ENCODE results near the gene NHEJ1.
A peak's percentile ranks its signal among the peaks of the same experiment; 100 is the strongest.

The NHEJ1 gene

GRCh38 chr2:219094171-219094570, 66.4 kb downstream of the NHEJ1 start:
- Mint-ChIP-seq H3K4me3 (no peak overlapping the region), H3K36me3 (ENCODE audit: insufficient read depth) (no peaks in the 10 kb centered on the region), H3K27ac (no peak overlapping the region), H3K9me3 (no peaks in the 10 kb centered on the region), H3K27me3 (no peaks in the 10 kb centered on the region), H3K4me1 (ENCODE audit: low read depth in 2 of 2) (peaks cover 0 to 3% of the 10 kb centered on the region in 2 donors)
- no peak for DNase-seq
- no peak for ATAC-seq (replicated peaks)

- DNase-seq (no peak), ATAC-seq (replicated peaks) (no peak)
- Mint-ChIP-seq H3K4me3 (no peak overlapping the region), H3K27me3 (no peaks in the 10 kb centered on the region), H3K36me3 (ENCODE audit: insufficient read depth) (peaks cover 2% of the 10 kb centered on the region), H3K9me3 (no peaks in the 10 kb centered on the region), H3K4me1 (ENCODE audit: low read depth in 2 of 2) (peaks cover under 1 to 14% of the 10 kb centered on the region in 2 donors), H3K27ac (no peak overlapping the region)
Observed at GRCh38 chr2:219090436-219091299, 69.9 kb downstream of the NHEJ1 start.

GRCh38 chr2:219089330-219089729, 71.3 kb downstream of the NHEJ1 start:
- Mint-ChIP-seq H3K4me3 (no peak overlapping the region), H3K36me3 (ENCODE audit: insufficient read depth) (peaks cover 2% of the 10 kb centered on the region), H3K4me1 (ENCODE audit: low read depth in 2 of 2) (peaks cover 10 to 19% of the 10 kb centered on the region in 2 donors), H3K27me3 (no peaks in the 10 kb centered on the region), H3K9me3 (no peaks in the 10 kb centered on the region), H3K27ac (no peak overlapping the region)
- ATAC-seq (replicated peaks), result no peak
- DNase-seq, result no peak

GRCh38 chr2:219087848-219088247, 72.8 kb downstream of the NHEJ1 start:
- ATAC-seq (replicated peaks) (no peak), DNase-seq (no peak)
- H3K27ac Mint-ChIP-seq, result no peak overlapping the region
- no peak overlapping the region for H3K4me3 Mint-ChIP-seq
- no peaks in the 10 kb centered on the region for H3K9me3 Mint-ChIP-seq
- H3K4me1 Mint-ChIP-seq (ENCODE audit: low read depth in 2 of 2), result peaks cover 10 to 19% of the 10 kb centered on the region in 2 donors
- H3K27me3 Mint-ChIP-seq, result no peaks in the 10 kb centered on the region
- peaks cover 2% of the 10 kb centered on the region for H3K36me3 Mint-ChIP-seq (ENCODE audit: insufficient read depth)

GRCh38 chr2:219087361-219087760, 73.3 kb downstream of the NHEJ1 start:
- Mint-ChIP-seq H3K9me3 (no peaks in the 10 kb centered on the region), H3K27me3 (no peaks in the 10 kb centered on the region), H3K4me3 (no peak overlapping the region), H3K36me3 (ENCODE audit: insufficient read depth) (peaks cover 2% of the 10 kb centered on the region), H3K4me1 (ENCODE audit: low read depth in 2 of 2) (peaks cover 10 to 19% of the 10 kb centered on the region in 2 donors), H3K27ac (peak overlapping the region in 1 of 2 donors; percentile 8)
- DNase-seq (no peak), ATAC-seq (replicated peaks) (no peak)

GRCh38 chr2:219086196-219086595, 74.4 kb downstream of the NHEJ1 start:
- Mint-ChIP-seq H3K27me3 (no peaks in the 10 kb centered on the region), H3K27ac (peak overlapping the region in 1 of 2 donors; percentile 8), H3K9me3 (no peaks in the 10 kb centered on the region), H3K36me3 (ENCODE audit: insufficient read depth) (peaks cover 2% of the 10 kb centered on the region), H3K4me1 (ENCODE audit: low read depth in 2 of 2) (peaks cover 10 to 19% of the 10 kb centered on the region in 2 donors), H3K4me3 (no peak overlapping the region)
- DNase-seq (no peak), ATAC-seq (replicated peaks) (no peak)

GRCh38 chr2:219084791-219085190, 75.8 kb downstream of the NHEJ1 start:
- peaks cover 2% of the 10 kb centered on the region for H3K36me3 Mint-ChIP-seq (ENCODE audit: insufficient read depth)
- ATAC-seq (replicated peaks) (no peak), DNase-seq (no peak)
- H3K4me3 Mint-ChIP-seq, result no peak overlapping the region
- no peak overlapping the region for H3K27ac Mint-ChIP-seq
- H3K9me3 Mint-ChIP-seq, result no peaks in the 10 kb centered on the region
- peaks cover 10 to 16% of the 10 kb centered on the region in 2 donors for H3K4me1 Mint-ChIP-seq (ENCODE audit: low read depth in 2 of 2)
- no peaks in the 10 kb centered on the region for H3K27me3 Mint-ChIP-seq

- no peaks in the 10 kb centered on the region for H3K27me3 Mint-ChIP-seq
- DNase-seq, result no peak
- H3K36me3 Mint-ChIP-seq (ENCODE audit: insufficient read depth), result peaks cover 3% of the 10 kb centered on the region
- peak overlapping the region in 1 of 2 donors; percentile 2 for H3K27ac Mint-ChIP-seq
- no peaks in the 10 kb centered on the region for H3K9me3 Mint-ChIP-seq
- peaks cover 10 to 15% of the 10 kb centered on the region in 2 donors for H3K4me1 Mint-ChIP-seq (ENCODE audit: low read depth in 2 of 2)
- no peak for ATAC-seq (replicated peaks)
- no peak overlapping the region for H3K4me3 Mint-ChIP-seq
Observed at GRCh38 chr2:219082332-219082958, 78.2 kb downstream of the NHEJ1 start.

GRCh38 chr2:219081701-219082331, 78.8 kb downstream of the NHEJ1 start:
- Mint-ChIP-seq H3K27ac (peak overlapping the region in 1 of 2 donors; percentile 2), H3K27me3 (no peaks in the 10 kb centered on the region), H3K4me1 (ENCODE audit: low read depth in 2 of 2) (peaks cover 10 to 11% of the 10 kb centered on the region in 2 donors), H3K9me3 (no peaks in the 10 kb centered on the region), H3K36me3 (ENCODE audit: insufficient read depth) (peaks cover 9% of the 10 kb centered on the region), H3K4me3 (no peak overlapping the region)
- DNase-seq (no peak), ATAC-seq (replicated peaks) (no peak)

GRCh38 chr2:219081096-219081495, 79.5 kb downstream of the NHEJ1 start:
- peaks cover 11% of the 10 kb centered on the region for H3K36me3 Mint-ChIP-seq (ENCODE audit: insufficient read depth)
- no peak overlapping the region for H3K27ac Mint-ChIP-seq
- no peak overlapping the region for H3K4me3 Mint-ChIP-seq
- H3K4me1 Mint-ChIP-seq (ENCODE audit: low read depth in 2 of 2), result peaks cover 5 to 10% of the 10 kb centered on the region in 2 donors
- DNase-seq (no peak), ATAC-seq (replicated peaks) (no peak)
- H3K27me3 Mint-ChIP-seq, result no peaks in the 10 kb centered on the region
- H3K9me3 Mint-ChIP-seq, result no peaks in the 10 kb centered on the region

GRCh38 chr2:219079417-219079816, 81.2 kb downstream of the NHEJ1 start:
- Mint-ChIP-seq H3K27me3 (no peaks in the 10 kb centered on the region), H3K9me3 (no peaks in the 10 kb centered on the region), H3K27ac (no peak overlapping the region), H3K4me1 (ENCODE audit: low read depth in 2 of 2) (no peaks in the 10 kb centered on the region), H3K36me3 (ENCODE audit: insufficient read depth) (peaks cover 16% of the 10 kb centered on the region), H3K4me3 (no peak overlapping the region)
- DNase-seq (no peak), ATAC-seq (replicated peaks) (no peak)

GRCh38 chr2:219078951-219079350, 81.7 kb downstream of the NHEJ1 start:
- Mint-ChIP-seq H3K27me3 (no peaks in the 10 kb centered on the region), H3K9me3 (no peaks in the 10 kb centered on the region), H3K36me3 (ENCODE audit: insufficient read depth) (peaks cover 16% of the 10 kb centered on the region), H3K4me1 (ENCODE audit: low read depth in 2 of 2) (no peaks in the 10 kb centered on the region), H3K27ac (no peak overlapping the region), H3K4me3 (no peak overlapping the region)
- ATAC-seq (replicated peaks) (no peak), DNase-seq (no peak)

GRCh38 chr2:219078126-219078525, 82.5 kb downstream of the NHEJ1 start:
- H3K4me1 Mint-ChIP-seq (ENCODE audit: low read depth in 2 of 2), result no peaks in the 10 kb centered on the region
- H3K27ac Mint-ChIP-seq, result no peak overlapping the region
- no peak overlapping the region for H3K4me3 Mint-ChIP-seq
- H3K36me3 Mint-ChIP-seq (ENCODE audit: insufficient read depth), result peaks cover 16% of the 10 kb centered on the region
- no peak for ATAC-seq (replicated peaks)
- H3K9me3 Mint-ChIP-seq, result no peaks in the 10 kb centered on the region
- no peaks in the 10 kb centered on the region for H3K27me3 Mint-ChIP-seq
- no peak for DNase-seq
